Measurements from ENCODE around the gene VPS50.

VPS50 gene

GRCh38 chr7:93352881-93353280, 120.7 kb downstream of the VPS50 start:
- DNase-seq (ENCODE audit: low spot score) = no peak
- H3K4me3 ChIP-seq (ENCODE audit: severe bottlenecking) = no peak overlapping the region
- H3K36me3 ChIP-seq (ENCODE audit: low read depth) = peaks cover 8% of the 10 kb centered on the region; the same call in 1 of the 2 replicates
- H3K27me3 ChIP-seq (ENCODE audit: insufficient read depth, poor library complexity, severe bottlenecking) = no peaks in the 10 kb centered on the region
- TF ChIP-seq CTCF (IDR thresholded peaks at IDR 0.05; ENCODE audit: poor library complexity, severe bottlenecking) = no peak
- no peaks in the 10 kb centered on the region for H3K9me3 ChIP-seq (ENCODE audit: severe bottlenecking)
- no peak for ATAC-seq (ENCODE audit: low read depth)
- no peaks in the 10 kb centered on the region for H3K4me1 ChIP-seq (ENCODE audit: insufficient read depth, poor library complexity, severe bottlenecking)
- H3K27ac ChIP-seq (ENCODE audit: poor library complexity, severe bottlenecking) = no peak overlapping the region

- Histone ChIP-seq H3K4me1 (ENCODE audit: insufficient read depth, poor library complexity, severe bottlenecking) (no peaks in the 10 kb centered on the region), H3K4me3 (ENCODE audit: severe bottlenecking) (no peak overlapping the region), H3K36me3 (ENCODE audit: low read depth) (peaks cover 6% of the 10 kb centered on the region; the same call in 1 of the 2 replicates), H3K27me3 (ENCODE audit: insufficient read depth, poor library complexity, severe bottlenecking) (no peaks in the 10 kb centered on the region), H3K27ac (ENCODE audit: poor library complexity, severe bottlenecking) (no peak overlapping the region), H3K9me3 (ENCODE audit: severe bottlenecking) (no peaks in the 10 kb centered on the region)
- no peak for ATAC-seq (ENCODE audit: low read depth)
- no peak for TF ChIP-seq CTCF (IDR thresholded peaks at IDR 0.05; ENCODE audit: poor library complexity, severe bottlenecking)
- no peak for DNase-seq (ENCODE audit: low spot score)
These were observed 122.6 kb downstream of the VPS50 start for GRCh38 chr7:93354815-93355214.

GRCh38 chr7:93359520-93360198, 127.5 kb downstream of the VPS50 start:
- no peak for TF ChIP-seq CTCF (IDR thresholded peaks at IDR 0.05; ENCODE audit: poor library complexity, severe bottlenecking)
- no peak overlapping the region for H3K4me3 ChIP-seq (ENCODE audit: severe bottlenecking)
- H3K4me1 ChIP-seq (ENCODE audit: insufficient read depth, poor library complexity, severe bottlenecking) = no peaks in the 10 kb centered on the region
- H3K27me3 ChIP-seq (ENCODE audit: insufficient read depth, poor library complexity, severe bottlenecking) = no peaks in the 10 kb centered on the region
- ATAC-seq (ENCODE audit: low read depth) (no peak), DNase-seq (ENCODE audit: low spot score) (no peak)
- H3K27ac ChIP-seq (ENCODE audit: poor library complexity, severe bottlenecking) = no peak overlapping the region
- 0 out of 2 replicates have a peak, but pooled peaks cover 4% of the 10 kb centered on the region for H3K36me3 ChIP-seq (ENCODE audit: low read depth)
- no peaks in the 10 kb centered on the region for H3K9me3 ChIP-seq (ENCODE audit: severe bottlenecking)

GRCh38 chr7:93361853-93362252, 129.7 kb downstream of the VPS50 start:
- Histone ChIP-seq H3K27me3 (ENCODE audit: insufficient read depth, poor library complexity, severe bottlenecking) (no peaks in the 10 kb centered on the region), H3K4me1 (ENCODE audit: insufficient read depth, poor library complexity, severe bottlenecking) (no peaks in the 10 kb centered on the region), H3K9me3 (ENCODE audit: severe bottlenecking) (no peaks in the 10 kb centered on the region), H3K36me3 (ENCODE audit: low read depth) (no peaks in the 10 kb centered on the region), H3K4me3 (ENCODE audit: severe bottlenecking) (no peak overlapping the region), H3K27ac (ENCODE audit: poor library complexity, severe bottlenecking) (no peak overlapping the region)
- no peak for TF ChIP-seq CTCF (IDR thresholded peaks at IDR 0.05; ENCODE audit: poor library complexity, severe bottlenecking)
- ATAC-seq (ENCODE audit: low read depth) = no peak
- no peak for DNase-seq (ENCODE audit: low spot score)

GRCh38 chr7:93364806-93365205, 132.6 kb downstream of the VPS50 start:
- no peak overlapping the region for H3K27ac ChIP-seq (ENCODE audit: poor library complexity, severe bottlenecking)
- TF ChIP-seq CTCF (IDR thresholded peaks at IDR 0.05; ENCODE audit: poor library complexity, severe bottlenecking) = no peak
- no peaks in the 10 kb centered on the region for H3K4me1 ChIP-seq (ENCODE audit: insufficient read depth, poor library complexity, severe bottlenecking)
- H3K27me3 ChIP-seq (ENCODE audit: insufficient read depth, poor library complexity, severe bottlenecking) = no peaks in the 10 kb centered on the region
- DNase-seq (ENCODE audit: low spot score) (no peak), ATAC-seq (ENCODE audit: low read depth) (no peak)
- H3K9me3 ChIP-seq (ENCODE audit: severe bottlenecking) = no peaks in the 10 kb centered on the region
- H3K36me3 ChIP-seq (ENCODE audit: low read depth) = no peaks in the 10 kb centered on the region
- no peak overlapping the region for H3K4me3 ChIP-seq (ENCODE audit: severe bottlenecking)

Data from RWPE2 (cell line).